ENCODE measurements around the gene OR2G3.

Gene OR2G3

DNA sequence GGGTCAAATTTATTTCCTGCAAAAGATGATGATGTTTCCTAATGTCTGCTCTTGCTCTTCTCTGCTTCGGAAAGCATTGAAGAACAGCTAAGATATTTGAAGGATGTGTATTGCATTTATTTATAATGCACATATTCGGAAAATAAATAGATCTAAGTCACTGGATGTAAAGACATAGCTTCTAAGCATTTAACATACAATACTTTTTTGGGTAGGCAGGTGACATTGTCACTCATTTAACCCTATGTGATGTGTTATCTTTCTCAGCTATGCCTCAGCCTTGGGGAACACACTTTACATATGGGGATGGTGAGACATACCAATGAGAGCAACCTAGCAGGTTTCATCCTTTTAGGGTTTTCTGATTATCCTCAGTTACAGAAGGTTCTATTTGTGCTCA is 17.3 kb upstream of the OR2G3 start, which contains the start of gene OR2G2:
TSS of gene OR2G2 (plus strand) at position 301 of the 400 bp plus-strand sequence. CDS start at position 301, 0 bp downstream.
- Histone ChIP-seq H4K8ac (ENCODE audit: low read depth, low read length) (no peak within 1 kb of the TSS), H2BK12ac (ENCODE audit: low read length) (peak within 1 kb of the TSS; percentile 85), H3K18ac (ENCODE audit: low read length) (no peak within 1 kb of the TSS), H3K23ac (ENCODE audit: low read depth, low read length, poor library complexity) (no peak within 1 kb of the TSS), H3K9me3 (replicated peaks in 1 of 2; ENCODE audit: control insufficient read depth in 2 of 2, insufficient read depth in 1 of 2, low read depth in 1 of 2, low read length in 2 of 2) (no peaks in the 10 kb centered on the region), H3K4me1 (ENCODE audit: control insufficient read depth in 2 of 2, insufficient read depth in 1 of 2, low read depth in 1 of 2, low read length in 2 of 2) (no peaks in the 10 kb centered on the region), H3K36me3 (replicated peaks in 1 of 2; ENCODE audit: control insufficient read depth in 2 of 2, insufficient read depth in 2 of 2, low read length in 2 of 2) (no peaks in the 10 kb centered on the region), H3K4me2 (ENCODE audit: insufficient read depth, low read length, poor library complexity, severe bottlenecking) (no peak within 1 kb of the TSS), H3K4me3 (ENCODE audit: low read length in 2 of 2) (peak within 1 kb of the TSS in 1 of 2 donors; percentile 68), H3K9ac (ENCODE audit: low read depth, low read length, poor library complexity) (no peak within 1 kb of the TSS), H3K14ac (ENCODE audit: low read length) (no peak within 1 kb of the TSS), H4K91ac (ENCODE audit: low read depth, low read length, poor library complexity) (no peak within 1 kb of the TSS), H3K27me3 (ENCODE audit: control insufficient read depth in 3 of 3, insufficient read depth in 3 of 3, low read depth in 1 of 3, low read length in 3 of 3) (no peaks in the 10 kb centered on the region), H2AK5ac (ENCODE audit: low read depth, low read length) (no peak within 1 kb of the TSS), H2BK120ac (ENCODE audit: low read depth, low read length) (no peak within 1 kb of the TSS), H2BK5ac (ENCODE audit: low read length) (no peak within 1 kb of the TSS), H2AFZ (ENCODE audit: low read length) (no peak within 1 kb of the TSS), H3K79me1 (ENCODE audit: low read depth, low read length) (no peaks in the 10 kb centered on the region), H3K4ac (ENCODE audit: low read length) (no peak within 1 kb of the TSS), H2BK15ac (ENCODE audit: low read length) (no peak within 1 kb of the TSS), H3K27ac (replicated peaks; ENCODE audit: low read length) (no peak within 1 kb of the TSS)
- WGBS, 2 donors (ENCODE audit: extremely low coverage in 2 of 2, insufficient read length in 2 of 2, insufficient replicate concordance in 1 of 2), result no CpG with 5 or more reads among the region's 2 CpGs
- no peak for DNase-seq (ENCODE audit: low spot score)

DNA sequence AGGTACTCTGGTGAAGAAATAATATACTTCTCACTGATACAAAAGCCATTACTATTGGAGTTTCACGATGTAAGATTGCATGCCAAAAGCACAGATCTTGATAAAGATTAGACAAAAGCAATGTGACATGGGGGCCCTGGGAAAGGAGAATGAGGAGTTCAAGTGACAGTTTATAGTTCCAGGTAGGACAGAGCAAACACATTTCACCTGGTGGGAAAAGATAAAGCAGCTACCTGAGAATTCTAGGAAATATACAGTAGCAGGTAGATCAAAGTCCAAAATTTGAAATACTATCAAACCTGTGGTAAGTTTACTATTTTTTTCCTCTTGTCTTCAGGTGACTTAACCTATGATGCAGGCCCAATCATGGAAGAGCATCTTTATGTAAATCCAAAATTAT is 8.0 kb downstream of the OR2G3 start:
- Histone ChIP-seq H4K8ac (ENCODE audit: low read depth, low read length) (no peak overlapping the region), H3K4ac (ENCODE audit: low read length) (no peak overlapping the region), H2BK5ac (ENCODE audit: low read length) (no peak overlapping the region), H3K4me1 (ENCODE audit: control insufficient read depth in 2 of 2, insufficient read depth in 1 of 2, low read depth in 1 of 2, low read length in 2 of 2) (no peaks in the 10 kb centered on the region), H2BK12ac (ENCODE audit: low read length) (no peak overlapping the region), H3K23ac (ENCODE audit: low read depth, low read length, poor library complexity) (no peak overlapping the region), H3K27me3 (ENCODE audit: control insufficient read depth in 3 of 3, insufficient read depth in 3 of 3, low read depth in 1 of 3, low read length in 3 of 3) (no peaks in the 10 kb centered on the region), H3K27ac (replicated peaks; ENCODE audit: low read length) (no peak overlapping the region), H2BK15ac (ENCODE audit: low read length) (no peak overlapping the region), H2AFZ (ENCODE audit: low read length) (no peak overlapping the region), H3K79me1 (ENCODE audit: low read depth, low read length) (no peaks in the 10 kb centered on the region), H3K9ac (ENCODE audit: low read depth, low read length, poor library complexity) (no peak overlapping the region), H3K4me2 (ENCODE audit: insufficient read depth, low read length, poor library complexity, severe bottlenecking) (no peak overlapping the region), H3K9me3 (replicated peaks in 1 of 2; ENCODE audit: control insufficient read depth in 2 of 2, insufficient read depth in 1 of 2, low read depth in 1 of 2, low read length in 2 of 2) (no peaks in the 10 kb centered on the region), H3K18ac (ENCODE audit: low read length) (no peak overlapping the region), H3K36me3 (replicated peaks in 1 of 2; ENCODE audit: control insufficient read depth in 2 of 2, insufficient read depth in 2 of 2, low read length in 2 of 2) (no peaks in the 10 kb centered on the region), H2BK120ac (ENCODE audit: low read depth, low read length) (no peak overlapping the region), H4K91ac (ENCODE audit: low read depth, low read length, poor library complexity) (no peak overlapping the region), H3K14ac (ENCODE audit: low read length) (no peak overlapping the region), H2AK5ac (ENCODE audit: low read depth, low read length) (no peak overlapping the region), H3K4me3 (ENCODE audit: low read length in 2 of 2) (no peak overlapping the region)
- WGBS, 2 donors (ENCODE audit: extremely low coverage in 2 of 2, insufficient read length in 2 of 2, insufficient replicate concordance in 1 of 2), result no CpG with 5 or more reads among the region's 1 CpG
- no peak for DNase-seq (ENCODE audit: low spot score)

DNA sequence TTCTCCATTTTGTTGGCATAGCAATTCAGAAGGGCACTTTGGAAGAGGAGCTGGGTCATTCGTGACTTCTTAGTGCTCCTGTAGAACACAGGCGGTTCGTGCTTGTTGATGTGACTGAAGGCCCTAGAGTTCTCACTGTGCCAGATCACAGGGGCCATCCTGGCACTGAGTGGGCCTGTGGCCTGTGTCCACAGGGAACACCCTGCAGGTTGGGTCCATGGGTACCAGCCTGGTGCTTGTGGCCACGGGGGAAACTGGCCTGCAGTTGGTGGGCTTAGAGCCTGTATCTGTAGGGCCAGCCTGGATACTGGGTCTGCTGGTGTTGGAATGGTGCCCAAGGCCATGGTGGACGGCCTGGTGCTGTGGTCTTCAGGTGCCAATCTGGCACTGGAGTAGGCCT is 9.2 kb downstream of the OR2G3 start:
- Histone ChIP-seq H3K23ac (ENCODE audit: low read depth, low read length, poor library complexity) (peak overlapping the region; percentile 1), H4K8ac (ENCODE audit: low read depth, low read length) (no peak overlapping the region), H3K9me3 (replicated peaks in 1 of 2; ENCODE audit: control insufficient read depth in 2 of 2, insufficient read depth in 1 of 2, low read depth in 1 of 2, low read length in 2 of 2) (no peaks in the 10 kb centered on the region), H2BK5ac (ENCODE audit: low read length) (no peak overlapping the region), H2AFZ (ENCODE audit: low read length) (no peak overlapping the region), H3K4me1 (ENCODE audit: control insufficient read depth in 2 of 2, insufficient read depth in 1 of 2, low read depth in 1 of 2, low read length in 2 of 2) (no peaks in the 10 kb centered on the region), H3K9ac (ENCODE audit: low read depth, low read length, poor library complexity) (no peak overlapping the region), H3K14ac (ENCODE audit: low read length) (no peak overlapping the region), H3K27me3 (ENCODE audit: control insufficient read depth in 3 of 3, insufficient read depth in 3 of 3, low read depth in 1 of 3, low read length in 3 of 3) (no peaks in the 10 kb centered on the region), H2AK5ac (ENCODE audit: low read depth, low read length) (no peak overlapping the region), H3K4me2 (ENCODE audit: insufficient read depth, low read length, poor library complexity, severe bottlenecking) (no peak overlapping the region), H3K4ac (ENCODE audit: low read length) (no peak overlapping the region), H3K4me3 (ENCODE audit: low read length in 2 of 2) (no peak overlapping the region), H2BK12ac (ENCODE audit: low read length) (no peak overlapping the region), H3K18ac (ENCODE audit: low read length) (no peak overlapping the region), H2BK15ac (ENCODE audit: low read length) (no peak overlapping the region), H3K27ac (replicated peaks; ENCODE audit: low read length) (no peak overlapping the region), H2BK120ac (ENCODE audit: low read depth, low read length) (no peak overlapping the region), H4K91ac (ENCODE audit: low read depth, low read length, poor library complexity) (no peak overlapping the region), H3K79me1 (ENCODE audit: low read depth, low read length) (no peaks in the 10 kb centered on the region), H3K36me3 (replicated peaks in 1 of 2; ENCODE audit: control insufficient read depth in 2 of 2, insufficient read depth in 2 of 2, low read length in 2 of 2) (no peaks in the 10 kb centered on the region)
- DNase-seq (ENCODE audit: low spot score), result no peak
- no CpG with 5 or more reads among the region's 5 CpGs for WGBS, 2 donors (ENCODE audit: extremely low coverage in 2 of 2, insufficient read length in 2 of 2, insufficient replicate concordance in 1 of 2)

DNA sequence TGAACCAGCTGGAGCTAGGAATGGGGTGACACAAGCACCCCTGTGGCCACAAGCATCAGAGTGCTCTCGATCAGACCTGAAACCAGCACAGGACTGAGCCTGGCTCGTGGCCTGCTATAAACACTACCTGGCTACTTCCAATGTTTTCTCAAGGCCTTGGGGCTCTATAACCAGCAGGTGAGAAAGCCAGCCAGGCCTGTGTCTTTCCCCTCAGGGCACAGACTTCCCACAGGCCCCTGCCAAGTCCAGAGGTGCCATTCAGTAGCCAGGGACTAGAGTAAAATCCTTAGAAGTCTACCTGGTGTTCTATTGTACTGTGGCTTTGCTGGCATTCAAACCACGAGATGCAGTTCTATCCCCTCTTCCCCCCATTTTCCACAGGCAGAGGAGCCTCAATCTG is 22.6 kb downstream of the OR2G3 start:
- no peak for DNase-seq (ENCODE audit: low spot score)
- no peak overlapping the region for H3K9ac ChIP-seq (ENCODE audit: low read depth, low read length, poor library complexity)
- H3K9me3 ChIP-seq (replicated peaks in 1 of 2; ENCODE audit: control insufficient read depth in 2 of 2, insufficient read depth in 1 of 2, low read depth in 1 of 2, low read length in 2 of 2), result no peaks in the 10 kb centered on the region
- no peak overlapping the region for H2BK15ac ChIP-seq (ENCODE audit: low read length)
- no peaks in the 10 kb centered on the region for H3K79me1 ChIP-seq (ENCODE audit: low read depth, low read length)
- no peak overlapping the region for H3K4ac ChIP-seq (ENCODE audit: low read length)
- H4K8ac ChIP-seq (ENCODE audit: low read depth, low read length), result no peak overlapping the region
- no peaks in the 10 kb centered on the region for H3K4me1 ChIP-seq (ENCODE audit: control insufficient read depth in 2 of 2, insufficient read depth in 1 of 2, low read depth in 1 of 2, low read length in 2 of 2)
- no peak overlapping the region for H4K91ac ChIP-seq (ENCODE audit: low read depth, low read length, poor library complexity)
- no peak overlapping the region for H3K23ac ChIP-seq (ENCODE audit: low read depth, low read length, poor library complexity)
- H2BK12ac ChIP-seq (ENCODE audit: low read length), result no peak overlapping the region
- no peak overlapping the region for H2BK5ac ChIP-seq (ENCODE audit: low read length)
- H3K4me2 ChIP-seq (ENCODE audit: insufficient read depth, low read length, poor library complexity, severe bottlenecking), result no peak overlapping the region
- H2AK5ac ChIP-seq (ENCODE audit: low read depth, low read length), result no peak overlapping the region
- WGBS, 2 donors (ENCODE audit: extremely low coverage in 2 of 2, insufficient read length in 2 of 2, insufficient replicate concordance in 1 of 2), result no CpG with 5 or more reads among the region's 3 CpGs
- no peak overlapping the region for H3K14ac ChIP-seq (ENCODE audit: low read length)
- H3K27ac ChIP-seq (replicated peaks; ENCODE audit: low read length), result no peak overlapping the region
- no peak overlapping the region for H3K4me3 ChIP-seq (ENCODE audit: low read length in 2 of 2)
- no peaks in the 10 kb centered on the region for H3K36me3 ChIP-seq (replicated peaks in 1 of 2; ENCODE audit: control insufficient read depth in 2 of 2, insufficient read depth in 2 of 2, low read length in 2 of 2)
- no peak overlapping the region for H3K18ac ChIP-seq (ENCODE audit: low read length)
- H2BK120ac ChIP-seq (ENCODE audit: low read depth, low read length), result no peak overlapping the region
- no peaks in the 10 kb centered on the region for H3K27me3 ChIP-seq (ENCODE audit: control insufficient read depth in 3 of 3, insufficient read depth in 3 of 3, low read depth in 1 of 3, low read length in 3 of 3)
- H2AFZ ChIP-seq (ENCODE audit: low read length), result no peak overlapping the region
